ENCODE results near the gene CENPN.

- TF ChIP-seq POLR2A (IDR thresholded peaks at IDR 0.05; ENCODE audit: low read length) (no peak), GATA1 (IDR thresholded peaks at IDR 0.05; ENCODE audit: low read depth, low read length) (no peak)
Observed at GRCh38 chr16:80969114-80969484, 37.9 kb upstream of the CENPN start.
